Kidney (tissue), 14 donors: ENCODE measurements around the gene KMT2E. TPM values are rescaled to one million over a fixed set of nuclear protein-coding genes. Genes with fewer than 3 reads are reported as not detected.

Experiments
- DNase-seq, 5 donors: peaks; one replicate each; pipeline ENCODE4 v3.0.0-alpha.2; 2013 to 2020
- FAIRE-seq: peaks from 2 replicates; lab custom pipeline; 2012; peaks lifted over from hg19 to GRCh38; lab: Jason Lieb, UNC
- H3K27ac ChIP-seq, 2 donors: one replicate each; pipeline ENCODE4 v1.7.0; 2013; ENCODE audit warnings: low read depth in 2 of 2, low read length in 2 of 2, inconsistent platforms in 1 of 2
- H3K27me3 ChIP-seq: one replicate; pipeline ENCODE4 v1.7.1; 2013; ENCODE audit warnings: low read length, inconsistent platforms; ENCODE audit not compliant: control insufficient read depth, insufficient read depth
- H3K36me3 ChIP-seq, 3 donors: one replicate each; pipeline versions ENCODE4 v1.7.0 to v1.7.1; 2013; ENCODE audit warnings: low read length in 3 of 3, control low read depth in 1 of 3, inconsistent platforms in 1 of 3; ENCODE audit not compliant: insufficient read depth in 3 of 3, control insufficient read depth in 2 of 3
- H3K4me1 ChIP-seq, 3 donors: one replicate each; pipeline versions ENCODE4 v1.7.0 to v1.7.1; 2013; ENCODE audit warnings: low read length in 3 of 3, inconsistent platforms in 1 of 3, low read depth in 1 of 3; ENCODE audit not compliant: control insufficient read depth in 2 of 3, insufficient read depth in 2 of 3
- H3K4me3 ChIP-seq, 3 donors: one replicate each; pipeline versions ENCODE4 v1.7.0 to v1.8.1; 2013; ENCODE audit warnings: low read length in 3 of 3, control low read depth in 1 of 3, inconsistent platforms in 1 of 3
- H3K9ac ChIP-seq, 3 donors: one replicate each; pipeline versions ENCODE4 v1.7.0 to v1.7.1; 2013; ENCODE audit warnings: low read length in 3 of 3, control low read depth in 1 of 3, inconsistent platforms in 1 of 3
- H3K9me3 ChIP-seq, 3 donors: one replicate each; pipeline versions ENCODE4 v1.7.0 to v1.7.1; 2013; ENCODE audit warnings: low read length in 3 of 3, control low read depth in 1 of 3, inconsistent platforms in 1 of 3; ENCODE audit not compliant: control insufficient read depth in 2 of 3, insufficient read depth in 1 of 3
- CTCF ChIP-seq: IDR thresholded peaks from 3 replicates; pipeline ENCODE4 v1.5.1; 2012; ENCODE audit warnings: mild to moderate bottlenecking, moderate library complexity, borderline replicate concordance; ENCODE audit not compliant: insufficient read depth; ENCODE audit errors: extremely low read depth
- intact Hi-C: fragments of 100-400 bp; cut with DNase I; formaldehyde crosslinking; loops from one replicate; pipeline ENCODE4 v1.11.1; 2022
- polyA plus RNA-seq: library from polyadenylated mRNA; stranded (reverse); fragments of 350-450 nt; fragmentation: Illumina TruSeq; extraction: RNeasy Lipid Tissue Mini Kit (QIAGEN cat#74804); gene quantifications from one replicate; pipeline ENCODE4 v1.2.3, GENCODE V29; 2014; ENCODE audit warnings: low read depth, low replicate concordance; ENCODE audit not compliant: insufficient read depth
- total RNA-seq: library from RNA; stranded (reverse); fragmentation: NEBNext Ultra II Directional; extraction: Animal tissue kit (Norgen Biotek cat#: 25700); gene quantifications from one replicate; pipeline ENCODE4 v1.2.1, GENCODE V29; 2021
- donor health status: control.
- donor health status: control.
- donor health status: control.
- donor health status: control.
- donor health status: control.
- donor health status: DM: yes; HTN: yes; CAD: no.
- donor health status: Normal renal cell carcinoma (clear cell type).

KMT2E gene
- total and polyA plus RNA-seq, 2 donors from 2014 or later: 7.2 to 106 TPM

- Histone ChIP-seq H3K9ac (no peak overlapping the region), H3K27me3 (no peaks in the 10 kb centered on the region), H3K4me3 (no peak overlapping the region), H3K27ac (no peak overlapping the region), H3K36me3 (peaks cover 0 to 5% (median 0%) of the 10 kb centered on the region in 3 donors), H3K9me3 (no peaks in the 10 kb centered on the region), H3K4me1 (no peaks in the 10 kb centered on the region)
- intact Hi-C loops: no loop called here
- DNase-seq: no peak
- no peak for TF ChIP-seq CTCF
- no peak for FAIRE-seq
These were observed 142.7 kb downstream of the KMT2E start for GRCh38 chr7:105156731-105157130.

DNA sequence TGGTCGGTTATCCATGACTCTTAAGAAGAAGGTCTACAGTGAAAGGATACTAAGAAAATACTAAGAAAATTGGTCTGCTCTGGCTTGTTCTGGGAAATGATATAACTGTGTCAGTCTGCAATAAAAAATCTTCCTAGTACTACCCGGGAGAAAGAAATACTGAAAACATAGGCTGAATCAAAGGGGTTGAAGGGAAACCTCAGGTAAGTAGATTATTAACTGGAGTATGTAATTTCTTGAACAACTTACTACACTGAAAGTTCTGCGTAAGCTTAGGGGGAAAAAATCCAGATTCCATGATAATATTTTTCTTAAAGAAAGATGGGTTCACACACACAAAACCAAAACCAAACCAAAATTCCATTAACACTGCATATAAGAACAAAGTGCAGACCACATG is 143.3 kb downstream of the KMT2E start:
- Histone ChIP-seq H3K36me3 (peaks cover 0 to 5% (median 0%) of the 10 kb centered on the region in 3 donors), H3K4me3 (no peak overlapping the region), H3K27me3 (no peaks in the 10 kb centered on the region), H3K4me1 (no peaks in the 10 kb centered on the region), H3K9ac (no peak overlapping the region), H3K9me3 (no peaks in the 10 kb centered on the region), H3K27ac (no peak overlapping the region)
- TF ChIP-seq CTCF: no peak
- FAIRE-seq: no peak
- no peak for DNase-seq
- intact Hi-C loops: no loop called here

GRCh38 chr7:105161366-105161765 is 147.4 kb downstream of the KMT2E start:
- DNase-seq: no peak
- intact Hi-C loops: no loop called here
- TF ChIP-seq CTCF: no peak

More at GRCh38 chr7:105161366-105161765, 147.4 kb downstream of the KMT2E start:
- Histone ChIP-seq H3K27me3 (no peaks in the 10 kb centered on the region), H3K9me3 (no peaks in the 10 kb centered on the region), H3K4me1 (no peaks in the 10 kb centered on the region), H3K4me3 (no peak overlapping the region), H3K27ac (no peak overlapping the region), H3K9ac (no peak overlapping the region), H3K36me3 (peaks cover 0 to 9% (median 2%) of the 10 kb centered on the region in 3 donors)
- FAIRE-seq: no peak
